Activated CD4-positive, CD25-positive, alpha-beta regulatory T cell (primary cell): ENCODE measurements around the gene MRGPRE.

Experiments
- DNase-seq, 4 experiments: peaks; one replicate each; lab custom pipeline; 2025; lab: John Stamatoyannopoulos, UW

Gene MRGPRE

DNA sequence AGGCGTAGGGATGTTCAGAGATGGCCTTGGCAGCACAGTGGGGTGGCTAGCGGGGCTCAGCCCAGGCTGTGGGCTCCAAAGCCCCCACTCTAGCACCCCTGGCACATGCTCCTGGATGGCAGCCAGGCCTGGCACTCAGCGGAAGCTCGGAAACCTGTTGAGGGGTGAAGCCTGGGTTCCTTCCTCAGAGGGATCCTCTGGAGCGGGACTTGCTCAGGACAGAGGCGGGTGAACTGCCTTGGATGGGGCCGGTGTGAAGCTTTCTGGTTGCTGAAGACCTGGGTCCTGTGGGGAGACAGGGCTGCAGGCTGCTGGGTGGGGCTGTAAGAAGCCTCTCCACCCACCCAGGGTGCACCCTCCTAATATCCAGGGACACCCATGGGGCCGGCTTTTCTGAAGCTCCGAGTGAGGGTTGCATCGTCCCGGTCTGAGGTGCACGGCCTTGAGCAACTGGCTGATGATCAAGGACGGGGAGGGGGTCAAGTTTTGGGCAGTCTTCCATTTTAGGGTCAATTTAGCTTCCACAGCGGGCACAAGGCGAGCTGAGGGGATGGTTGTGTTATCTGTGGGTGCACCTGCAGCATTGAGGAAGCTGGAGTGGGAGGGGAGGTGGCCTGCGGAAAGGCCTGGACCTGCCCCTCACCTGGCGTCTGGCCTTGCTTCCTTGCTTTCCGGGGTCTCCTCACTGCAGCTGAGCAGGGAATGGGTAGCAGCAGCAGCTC lies 5.2 kb downstream of the MRGPRE start:
- no peak for DNase-seq

DNA sequence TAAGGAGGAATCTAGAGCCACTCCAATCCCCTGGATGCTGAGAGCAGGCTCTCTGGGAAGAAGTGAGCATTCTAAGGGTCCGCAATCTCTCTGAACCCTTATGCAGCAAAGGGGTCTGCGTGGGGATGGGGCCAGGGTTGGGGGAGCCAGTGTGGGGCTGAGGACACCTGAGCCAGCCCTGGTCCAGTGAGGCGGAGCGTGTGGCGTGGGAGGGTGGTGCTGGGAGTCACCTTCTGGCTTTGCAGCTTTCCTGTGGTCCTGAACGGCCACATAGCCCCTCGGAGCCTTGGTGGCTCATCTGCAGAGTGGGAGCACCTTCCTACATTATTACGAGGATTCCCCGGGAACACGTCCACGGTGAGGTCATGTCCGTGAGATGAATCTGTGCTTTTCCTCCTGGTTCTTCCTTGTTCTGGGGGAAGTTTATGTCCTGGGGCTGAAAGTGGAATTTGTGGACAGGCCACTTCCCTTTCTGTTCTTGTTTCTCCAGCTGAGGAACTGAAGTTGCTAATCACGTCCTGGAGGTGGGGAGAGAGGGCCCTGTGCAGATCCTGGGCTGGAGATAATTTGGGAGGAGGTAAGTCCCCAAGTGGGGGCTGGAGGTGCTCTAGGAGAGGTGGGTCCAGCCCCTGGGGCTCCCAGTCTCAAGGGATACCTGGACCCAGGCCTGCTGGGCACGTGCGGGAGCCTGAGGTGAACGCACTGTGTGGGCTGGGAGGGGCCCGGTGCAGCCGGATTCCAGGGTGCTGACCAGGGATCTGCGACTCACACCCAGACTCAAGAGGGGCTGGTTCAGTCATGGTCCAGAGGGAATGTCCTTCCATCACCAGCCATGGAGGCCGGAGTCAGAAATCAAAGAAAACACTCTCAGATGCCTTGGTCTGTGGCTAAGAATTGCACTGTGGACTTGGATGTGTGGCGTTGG lies 6.1 kb downstream of the MRGPRE start:
- no peak for DNase-seq

DNA sequence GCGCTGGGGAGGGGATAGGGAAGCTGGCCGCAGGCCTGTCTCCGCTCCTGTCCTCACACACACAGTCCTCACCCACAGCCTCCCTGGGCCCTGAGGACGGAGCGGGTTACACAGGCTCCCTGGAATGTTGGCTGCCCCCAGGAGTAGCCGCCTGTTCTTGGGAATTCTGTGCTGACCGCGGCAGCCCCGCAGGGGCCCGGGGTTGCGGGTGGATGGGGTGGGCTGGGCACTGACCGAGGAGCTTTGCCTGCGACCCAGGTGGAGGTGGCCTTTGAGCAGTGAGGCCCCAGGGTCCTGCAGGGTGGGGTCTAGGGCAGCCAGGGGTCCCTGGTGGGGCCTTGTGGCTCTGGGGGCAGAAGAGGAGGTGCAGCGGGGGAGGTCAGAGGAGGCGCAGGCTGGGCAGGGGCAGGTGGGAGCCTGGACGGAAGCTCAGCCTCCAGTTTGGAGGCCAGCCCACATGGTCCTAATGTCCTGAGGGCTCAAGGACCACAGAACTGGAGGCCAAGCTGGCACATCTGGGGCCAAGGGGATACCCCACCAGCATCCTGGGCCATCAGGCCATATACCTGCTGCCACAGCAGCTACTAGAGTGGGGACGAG lies 7.0 kb downstream of the MRGPRE start:
- DNase-seq: no peak

DNA sequence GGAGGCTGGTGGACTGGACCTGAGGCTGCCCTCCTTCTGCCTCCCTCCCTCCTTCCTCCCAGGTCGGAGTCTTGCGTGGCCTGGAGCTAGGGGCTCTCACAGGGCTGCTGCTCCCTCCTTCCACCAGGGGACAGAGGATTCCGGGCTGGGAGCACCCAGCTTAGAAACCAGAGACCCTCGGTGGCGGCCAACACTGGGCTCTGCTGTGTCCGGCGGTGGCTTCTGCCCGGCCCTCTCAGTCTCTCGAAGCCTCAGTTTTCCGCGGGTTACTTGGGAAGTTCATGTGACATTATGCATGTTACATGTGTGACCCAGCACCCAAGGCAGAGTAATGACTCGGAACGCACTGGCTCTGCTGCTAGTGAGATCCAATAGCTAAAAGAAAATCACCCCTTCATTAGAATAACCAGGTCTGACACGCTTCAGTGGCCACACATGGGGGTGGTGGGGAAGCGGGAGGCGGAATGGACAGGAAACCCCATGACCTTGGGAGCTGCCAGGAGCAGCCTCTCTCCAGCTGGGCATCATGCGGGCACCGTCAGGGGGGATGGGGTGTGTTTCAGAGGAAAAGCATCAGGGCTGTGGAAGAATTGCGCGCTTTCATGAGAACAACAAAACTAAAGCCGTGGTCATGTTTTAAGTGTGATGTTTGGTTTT lies 7.7 kb downstream of the MRGPRE start:
- DNase-seq: no peak

DNA sequence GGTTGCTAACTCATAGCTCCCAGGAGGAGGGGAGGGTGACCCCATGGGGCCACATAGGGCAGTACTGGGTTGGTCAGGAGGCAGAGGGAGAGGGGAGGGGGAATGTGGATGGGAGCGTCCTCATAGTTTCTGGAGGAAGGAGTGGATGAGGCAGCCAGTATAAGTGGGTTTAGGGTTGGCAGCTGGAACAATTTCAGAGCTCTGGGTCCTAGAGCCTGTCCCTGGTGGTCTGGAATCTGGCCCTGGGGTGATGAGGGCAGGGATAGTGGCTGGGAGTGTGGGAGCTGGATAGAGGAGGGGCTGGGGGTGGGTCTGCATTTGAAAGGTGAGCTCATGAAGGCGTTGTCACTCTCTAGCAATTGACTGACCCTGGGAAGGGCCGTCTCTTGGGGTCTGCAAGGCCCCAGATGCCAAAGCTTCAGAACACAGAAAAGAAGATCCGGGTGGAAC lies 8.3 kb downstream of the MRGPRE start:
- DNase-seq: no peak

DNA sequence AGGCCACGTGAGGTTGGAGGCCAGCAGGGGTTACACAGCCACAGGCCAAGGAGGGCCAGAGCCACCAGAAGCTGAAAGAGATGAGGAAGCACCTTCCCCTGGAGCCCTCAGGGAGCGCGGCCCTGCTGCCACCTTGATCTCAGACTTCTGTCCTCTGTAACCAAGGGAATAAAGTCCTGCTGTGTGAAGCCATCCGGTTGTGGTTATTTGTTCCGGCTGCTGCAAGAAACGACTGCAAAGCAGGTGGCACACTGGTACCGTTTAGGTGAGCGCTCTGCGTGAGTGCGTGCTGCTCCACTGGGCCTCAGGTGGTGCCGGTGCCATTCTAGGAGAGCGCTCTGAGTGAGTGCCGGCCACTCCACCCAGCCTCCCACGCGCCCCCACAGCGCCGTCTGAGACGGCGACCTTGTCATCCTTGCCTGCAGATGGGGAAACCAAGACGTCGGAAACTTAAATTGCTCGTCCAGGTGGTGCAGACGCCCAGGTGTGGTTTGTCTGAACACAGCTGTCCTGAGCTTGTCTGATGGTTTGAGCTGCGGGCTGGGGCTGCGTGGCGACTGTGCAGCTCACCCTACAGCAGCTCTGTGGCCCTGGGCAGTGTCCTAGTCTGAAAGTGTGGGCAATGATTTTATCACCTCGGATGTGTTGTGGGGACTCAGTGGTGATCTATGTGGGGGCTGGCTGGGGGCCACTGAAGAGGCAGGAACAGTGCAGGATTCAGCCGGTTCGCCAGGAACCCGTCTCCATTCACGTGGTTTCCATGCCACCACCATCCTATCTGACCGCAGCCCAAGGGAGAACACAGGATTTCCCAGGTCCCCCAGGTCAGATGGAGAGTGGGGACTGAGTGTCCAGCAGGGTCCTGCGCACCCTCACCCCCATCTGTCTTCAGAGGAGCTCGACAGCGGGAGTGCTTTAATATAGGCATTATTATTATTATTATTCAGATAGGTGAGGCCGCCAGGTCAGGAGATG lies 9.0 kb downstream of the MRGPRE start:
- DNase-seq: no peak

DNA sequence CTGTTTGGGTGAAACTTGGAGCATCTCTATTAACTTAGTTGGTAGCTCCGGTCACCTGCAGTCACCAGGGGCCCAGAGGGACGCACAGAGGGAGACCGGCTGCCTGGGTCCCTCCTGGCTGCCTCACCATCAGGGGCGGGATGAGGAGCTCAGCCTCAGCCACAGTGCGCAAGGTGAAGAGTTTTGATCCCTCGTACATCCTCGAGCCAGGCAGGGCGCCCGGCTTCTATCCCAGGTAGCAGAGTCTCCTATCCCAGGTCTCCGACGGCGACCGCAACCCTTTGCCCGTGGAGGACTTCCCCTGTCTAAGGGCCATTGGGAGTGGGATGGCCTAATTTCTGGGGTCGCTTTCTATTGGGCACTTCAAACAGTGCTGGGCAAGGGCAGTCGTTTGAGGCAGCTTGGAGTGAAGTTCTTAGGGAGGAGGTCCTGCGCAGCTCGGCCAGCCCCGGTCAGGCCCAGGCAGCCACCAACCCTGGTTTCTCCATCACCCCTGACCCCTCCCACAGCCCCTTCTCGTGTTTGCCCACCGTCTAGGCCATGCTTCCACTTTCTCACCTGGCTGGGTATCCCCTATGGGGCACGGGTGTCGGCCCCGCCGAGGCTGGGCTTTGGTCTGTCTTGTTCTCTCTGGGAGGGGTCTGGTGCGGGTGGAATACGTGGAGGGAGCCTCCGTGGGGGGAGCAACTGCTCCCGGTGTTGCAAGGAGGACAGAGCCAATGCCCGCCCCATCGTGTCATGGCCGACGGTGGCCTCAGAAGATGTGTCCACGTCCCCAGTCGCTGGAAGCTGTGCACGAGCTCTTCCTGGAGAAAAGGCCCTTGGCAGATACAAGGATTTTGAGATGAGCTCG lies 10.0 kb downstream of the MRGPRE start:
- no peak for DNase-seq

DNA sequence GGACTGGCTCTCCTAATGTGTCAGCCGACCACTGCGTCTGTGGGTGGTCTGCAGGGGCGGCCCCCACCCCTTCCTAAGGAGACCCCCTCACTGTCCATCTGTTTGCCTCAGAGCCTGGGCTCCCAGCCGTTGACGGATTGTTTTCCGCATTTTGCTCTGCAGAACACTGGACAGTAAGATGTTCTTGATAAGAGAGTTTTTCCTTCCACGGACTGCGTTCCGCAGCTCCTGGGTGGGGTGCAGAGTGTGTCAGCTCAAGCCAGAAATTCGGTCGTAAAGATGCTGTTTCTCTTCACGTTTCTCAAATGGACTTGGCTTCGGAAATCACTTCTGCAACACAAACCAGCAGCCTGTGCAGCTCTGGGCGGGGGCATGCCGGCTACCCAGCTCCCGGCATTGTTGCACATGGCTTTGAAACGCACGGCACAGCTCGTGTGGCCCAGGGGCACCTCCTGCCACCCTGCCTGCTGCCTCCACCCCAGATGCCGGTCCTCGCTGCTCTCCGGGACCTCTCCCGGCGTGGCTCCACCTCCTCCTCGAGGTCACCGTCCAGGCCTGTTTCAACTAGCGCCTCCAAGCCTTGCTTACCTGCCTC lies 10.7 kb downstream of the MRGPRE start:
- no peak for DNase-seq

DNA sequence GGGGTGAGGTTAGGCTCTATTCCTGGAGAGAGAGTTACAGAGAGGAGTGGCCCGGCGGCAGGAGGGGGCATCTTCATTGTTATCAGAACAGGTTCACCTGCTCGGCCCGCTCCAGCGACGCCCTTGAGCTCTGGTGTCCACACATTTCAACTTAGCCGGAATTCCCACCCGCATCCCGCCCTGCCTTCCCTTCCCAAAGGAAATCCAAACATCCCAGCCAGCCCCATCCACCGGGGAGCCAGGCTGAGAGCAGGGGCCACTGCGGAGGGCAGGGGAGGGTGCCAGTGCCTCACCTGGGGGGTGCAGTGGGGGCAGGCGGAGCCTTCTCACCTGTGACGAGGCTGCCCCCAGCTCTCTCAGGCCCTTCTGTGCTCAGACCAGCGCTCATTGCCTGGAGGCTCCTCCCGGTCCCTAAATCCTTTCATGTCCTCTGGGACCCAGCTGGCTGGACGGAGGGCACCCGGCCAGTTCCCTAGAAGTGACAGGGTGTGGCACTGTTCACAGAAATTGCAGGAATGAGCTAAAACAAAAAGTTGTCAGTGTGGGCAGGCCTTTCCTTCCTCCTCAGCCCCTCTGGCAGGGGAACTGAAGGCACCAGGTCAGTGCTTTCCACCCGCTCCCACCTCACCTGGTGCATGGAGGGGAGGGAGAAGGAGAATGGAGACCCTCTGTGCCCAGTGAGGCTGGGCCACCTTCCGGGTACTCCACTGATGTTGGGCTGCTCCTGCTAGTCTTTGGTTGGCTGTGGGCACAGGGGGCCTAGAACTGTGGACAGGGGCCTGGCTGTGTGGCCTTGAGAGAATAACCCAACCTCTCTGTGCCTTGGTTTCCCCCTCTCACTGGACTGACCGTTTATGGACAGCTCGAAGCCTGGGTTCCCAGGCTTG lies 11.5 kb downstream of the MRGPRE start:
- no peak for DNase-seq

DNA sequence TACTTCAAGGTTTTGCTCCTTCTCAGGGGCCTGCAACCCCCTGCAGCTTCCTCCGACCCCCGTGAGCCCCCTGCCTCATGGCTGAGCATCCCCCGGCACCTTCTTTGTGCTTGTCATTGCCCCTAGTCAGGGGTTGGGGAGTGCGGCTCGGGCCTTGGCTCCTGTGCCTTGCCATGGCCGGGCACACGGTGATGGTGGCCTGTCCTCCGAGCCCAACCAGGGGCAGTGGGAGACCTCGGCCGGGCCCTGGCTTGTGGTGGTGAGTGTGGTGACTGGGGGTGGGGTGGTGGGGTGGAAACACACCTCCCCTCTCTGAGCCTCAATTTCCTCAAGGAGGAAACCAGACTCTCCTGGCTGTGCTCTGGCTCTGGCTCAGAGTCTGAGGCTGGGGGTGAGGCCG lies 12.1 kb downstream of the MRGPRE start:
- no peak for DNase-seq

DNA sequence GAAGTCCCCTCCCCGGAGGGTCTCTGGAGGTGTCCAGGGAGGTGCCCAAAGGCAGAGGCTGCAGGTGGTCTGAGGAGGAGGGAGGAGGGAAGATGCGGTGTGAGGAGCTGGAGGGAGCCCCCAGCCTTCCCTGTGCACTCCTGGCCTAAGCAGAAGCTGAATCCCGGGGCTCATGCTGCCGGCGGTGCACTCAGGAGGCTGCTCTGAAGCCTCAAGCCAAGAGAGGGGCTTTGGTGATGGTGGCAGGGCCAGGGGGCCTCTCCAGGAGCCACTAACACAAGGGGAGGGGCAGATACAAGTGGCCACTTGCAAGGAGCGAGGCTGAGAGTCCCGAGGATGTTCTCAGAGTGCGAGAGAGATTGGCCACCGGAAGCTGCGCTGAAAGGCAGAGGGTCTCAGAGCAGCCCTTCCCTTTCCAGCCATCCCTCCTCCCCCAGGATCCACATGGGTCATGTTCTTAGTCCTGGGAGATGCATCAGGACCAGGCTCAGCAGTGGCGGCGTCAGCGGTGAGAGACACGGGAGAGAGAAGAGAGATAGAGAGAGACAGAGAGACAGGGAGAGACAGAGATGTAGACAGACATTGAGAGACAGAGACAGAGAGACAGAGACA lies 12.8 kb downstream of the MRGPRE start:
- no peak for DNase-seq

DNA sequence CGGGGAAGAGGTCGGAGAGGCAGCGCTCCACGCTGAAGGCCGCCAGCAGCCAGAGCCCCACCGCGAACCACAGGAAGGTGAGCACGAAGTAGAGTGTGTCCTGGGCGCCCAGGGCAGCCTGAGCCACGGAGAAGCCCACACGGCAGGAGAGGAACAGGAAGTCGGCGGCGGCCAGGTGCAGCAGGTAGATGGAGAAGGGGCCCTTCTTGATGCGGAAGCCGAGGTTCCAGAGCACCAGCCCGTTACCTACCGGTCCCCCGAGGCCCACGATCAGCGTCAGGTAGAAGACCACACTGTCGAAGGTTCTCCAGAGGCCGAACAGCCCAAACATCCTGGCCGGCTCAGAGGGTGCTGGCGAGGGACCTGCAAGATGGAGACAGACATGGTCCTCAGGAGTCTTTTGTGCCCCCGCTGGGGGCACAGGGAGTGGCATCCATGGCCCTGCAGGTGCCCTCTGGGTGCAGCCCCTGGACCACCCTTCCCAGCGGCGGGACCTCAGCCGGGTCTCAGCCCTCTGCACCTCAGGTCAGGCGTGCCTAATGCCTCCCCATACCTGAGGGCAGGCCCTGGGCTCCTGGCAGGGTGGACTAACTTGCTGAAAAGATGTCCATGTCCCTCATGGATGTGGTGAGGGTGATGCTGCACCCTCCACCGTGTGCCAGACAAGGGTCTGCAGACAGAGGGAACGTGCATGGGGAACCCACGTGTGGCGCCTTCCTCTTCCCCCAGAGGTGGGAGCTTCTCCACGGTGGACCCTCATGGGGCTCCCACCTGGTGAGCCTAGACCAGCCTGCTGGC lies 13.5 kb downstream of the MRGPRE start, which contains the start of gene MRGPRG:
MRGPRG (minus strand) TSS at position 331 of the 798 bp plus-strand sequence; CDS start at position 331, 0 bp downstream.
- no peak for DNase-seq

DNA sequence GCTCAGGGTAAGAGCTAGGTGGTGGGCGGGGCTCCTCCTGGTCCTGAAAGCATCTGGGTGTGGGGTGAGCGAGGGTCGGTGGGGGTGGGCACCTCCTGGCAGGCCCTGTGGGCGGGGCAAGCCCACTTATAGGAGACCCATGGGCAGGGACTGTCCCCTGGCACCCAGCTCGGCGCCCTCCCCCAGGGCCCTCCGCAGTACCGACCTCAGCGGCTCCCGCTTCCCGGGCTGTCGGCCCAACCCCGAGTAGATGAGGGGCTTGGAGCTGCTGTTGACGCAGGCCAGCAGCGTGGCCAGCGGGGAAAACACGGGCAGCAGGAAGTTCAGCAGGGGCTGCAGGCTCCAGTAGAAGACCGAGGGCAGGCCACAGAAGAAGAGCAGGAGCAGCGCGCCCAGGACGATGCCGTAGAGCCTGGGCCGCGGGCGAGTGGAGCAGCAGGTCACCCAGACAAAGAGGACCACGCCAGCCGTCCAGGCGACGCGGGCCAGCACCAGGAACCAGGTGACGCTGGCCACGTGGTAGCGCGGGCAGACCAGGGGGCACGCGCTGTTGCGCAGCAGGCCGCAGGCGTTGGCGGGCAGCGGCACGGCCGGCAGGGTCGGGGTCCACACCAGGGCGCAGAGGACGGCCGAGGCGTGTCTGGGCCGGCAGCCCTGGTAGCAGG lies 14.3 kb downstream of the MRGPRE start:
- DNase-seq: no peak

DNA sequence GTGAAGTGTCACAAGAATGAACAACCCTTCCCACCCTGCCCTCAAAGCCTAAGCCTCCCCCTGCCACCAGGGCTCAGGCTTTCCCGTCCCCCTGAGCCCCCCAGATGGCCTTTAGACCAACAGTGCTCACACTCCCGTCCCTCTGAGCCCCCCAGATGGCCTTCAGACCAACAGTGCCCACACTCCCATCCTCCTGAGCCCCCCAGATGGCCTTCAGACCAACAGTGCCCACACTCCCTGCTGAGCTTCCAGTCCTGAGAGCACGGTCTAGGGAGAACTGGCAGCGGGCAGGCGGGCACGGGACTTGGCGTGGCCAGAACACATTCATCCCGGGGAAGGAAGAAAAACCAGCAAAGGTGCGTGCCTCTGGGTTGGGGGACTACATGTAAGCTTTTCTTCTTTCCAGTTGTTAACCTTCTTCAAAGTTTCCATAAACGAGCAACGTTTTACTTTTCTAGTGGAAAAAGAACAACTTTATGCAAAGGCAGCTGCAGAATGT lies 16.1 kb downstream of the MRGPRE start:
- DNase-seq: no peak

DNA sequence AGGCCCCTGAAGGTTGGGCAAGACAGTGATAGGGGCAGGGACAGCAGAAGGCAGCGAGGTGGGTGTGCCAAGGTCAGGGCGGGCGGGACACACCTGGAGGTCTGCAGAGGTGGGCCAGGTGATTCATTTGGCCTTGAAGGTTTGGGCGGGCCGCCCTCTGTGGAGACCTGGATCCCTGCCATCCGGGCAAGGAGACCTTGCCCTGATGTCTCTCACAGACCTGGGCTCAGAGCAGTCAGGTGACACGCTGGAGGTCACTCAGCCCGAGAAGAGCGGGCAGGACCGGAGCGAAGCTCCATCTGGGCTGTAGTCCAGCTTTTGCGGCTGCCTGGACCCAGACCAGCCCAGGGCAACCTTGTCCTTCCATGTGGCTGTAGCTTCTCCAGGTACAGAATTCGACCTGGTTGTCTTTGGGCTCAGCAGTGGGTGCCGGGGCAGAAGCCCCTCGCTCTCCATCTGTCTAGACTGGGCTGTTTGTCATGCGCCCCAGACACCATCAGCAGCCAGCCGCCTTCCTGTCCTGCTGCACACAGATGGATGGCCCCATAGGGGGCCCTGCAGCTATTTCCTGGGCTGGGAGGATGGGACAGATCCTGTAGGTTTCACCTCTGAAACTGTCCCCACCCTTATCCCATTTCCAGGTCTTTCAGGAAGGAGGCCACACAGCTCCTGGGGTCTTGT lies 16.7 kb downstream of the MRGPRE start:
- no peak for DNase-seq

DNA sequence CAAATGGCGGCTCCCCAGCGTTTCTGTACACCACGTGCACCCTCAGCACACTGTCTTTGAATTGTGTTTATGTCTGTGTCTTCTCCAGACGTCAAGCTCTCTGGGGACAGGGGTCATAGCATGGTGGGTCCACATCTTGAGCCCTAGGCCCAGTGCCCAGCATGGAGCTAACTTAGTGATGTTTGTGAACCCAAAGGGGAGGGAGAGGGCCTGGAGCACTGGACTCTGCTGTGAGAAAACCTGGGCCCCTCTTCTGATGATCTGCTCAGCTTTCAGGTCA lies 17.9 kb downstream of the MRGPRE start:
- DNase-seq: no peak
